Vein endothelial cell (primary cell): ENCODE data around the gene CALHM4. TPM values are rescaled to one million over a fixed set of nuclear protein-coding genes. Genes with fewer than 3 reads are reported as not detected.

ENCODE experiments used
- total RNA-seq: library from RNA; depleted of rRNA; stranded (reverse); fragments of >200 nt; gene quantifications from 2 replicates; pipeline ENCODE4 v1.2.3, GENCODE V29; 2012

CALHM4 gene, protein sequence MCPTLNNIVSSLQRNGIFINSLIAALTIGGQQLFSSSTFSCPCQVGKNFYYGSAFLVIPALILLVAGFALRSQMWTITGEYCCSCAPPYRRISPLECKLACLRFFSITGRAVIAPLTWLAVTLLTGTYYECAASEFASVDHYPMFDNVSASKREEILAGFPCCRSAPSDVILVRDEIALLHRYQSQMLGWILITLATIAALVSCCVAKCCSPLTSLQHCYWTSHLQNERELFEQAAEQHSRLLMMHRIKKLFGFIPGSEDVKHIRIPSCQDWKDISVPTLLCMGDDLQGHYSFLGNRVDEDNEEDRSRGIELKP
- total RNA-seq, result 0.33 and 0.38 TPM in 2 replicates

GRCh38 chr6:116553451-116553850 is at the start of gene CALHM4:
Gene CALHM4, plus strand, starts transcription at chr6:116553751. Its CDS starts 43 bp downstream, at chr6:116553794.

DNA sequence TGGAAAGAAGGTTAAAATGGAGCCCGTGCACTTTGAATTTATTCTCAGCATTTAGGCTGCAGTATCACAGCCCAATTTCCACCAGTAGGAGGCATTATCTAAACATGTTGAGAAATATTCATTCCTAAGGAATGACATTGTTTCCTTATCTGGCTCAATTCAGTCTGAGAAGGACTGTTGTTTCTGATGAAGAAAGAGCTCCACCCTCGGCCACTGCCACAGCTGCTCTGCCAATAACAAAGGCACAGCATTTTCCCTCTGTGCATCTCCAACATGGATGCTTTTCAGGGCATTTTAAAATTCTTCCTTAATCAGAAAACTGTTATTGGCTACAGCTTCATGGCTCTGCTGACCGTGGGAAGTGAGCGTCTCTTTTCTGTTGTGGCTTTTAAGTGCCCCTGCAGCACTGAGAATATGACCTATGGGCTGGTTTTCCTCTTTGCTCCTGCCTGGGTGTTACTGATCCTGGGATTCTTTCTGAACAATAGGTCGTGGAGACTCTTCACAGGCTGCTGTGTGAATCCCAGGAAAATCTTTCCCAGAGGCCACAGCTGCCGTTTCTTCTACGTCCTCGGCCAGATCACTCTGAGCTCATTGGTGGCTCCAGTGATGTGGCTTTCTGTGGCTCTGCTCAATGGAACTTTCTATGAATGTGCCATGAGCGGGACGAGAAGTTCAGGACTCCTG is 42.0 kb upstream of the CALHM4 start, which contains the start of gene CALHM5:
CALHM5 (plus strand) TSS at position 216 of the 687 bp plus-strand sequence; CDS start at position 274, 58 bp downstream.

DNA sequence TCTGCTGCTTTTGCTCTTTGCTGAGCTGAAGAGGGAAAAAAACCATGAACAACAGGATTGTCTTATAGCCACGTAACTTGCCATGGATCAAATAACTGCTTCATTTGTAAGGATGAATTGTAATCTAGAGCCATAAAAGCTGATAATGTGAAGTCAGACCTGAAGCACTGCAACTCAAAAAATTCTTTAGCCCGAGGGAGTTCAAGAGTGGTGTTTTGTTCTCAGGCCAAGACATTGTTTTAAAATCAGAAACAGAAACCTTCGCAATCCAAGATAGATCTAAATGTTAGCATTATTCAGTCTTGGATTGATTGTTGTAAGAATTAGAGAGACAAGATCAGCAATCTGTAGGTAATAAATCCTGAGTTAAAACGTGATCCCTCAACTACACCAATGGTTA is 7.9 kb upstream of the CALHM4 start, which contains the start of gene TRAPPC3L:
TRAPPC3L (minus strand) TSS at position 34 of the 400 bp plus-strand sequence. CDS start 170 bp downstream, outside the sequence.

GRCh38 chr6:116570856-116571682 is 17.5 kb downstream of the CALHM4 start, which contains the start of gene RWDD1:
Gene RWDD1, plus strand, starts transcription at chr6:116571504. Its CDS starts 79 bp downstream, at chr6:116571583.

Other genes with a start within 250 kb of the CALHM4 start
- 20.3 and 24.3 TPM in 2 replicates for gene DSE, start 182.8 kb upstream of the CALHM4 start, total RNA-seq
- gene CALHM6, start 92.4 kb upstream of the CALHM4 start, total RNA-seq, result 0.33 and 0.48 TPM in 2 replicates
- gene CALHM5, start 42.1 kb upstream of the CALHM4 start, total RNA-seq, result 7.2 and 7.8 TPM in 2 replicates
- 0.33 TPM in 1 of 2 replicates, not detected in the other for gene TRAPPC3L, start 8.1 kb upstream of the CALHM4 start, total RNA-seq
- 27.8 and 40.6 TPM in 2 replicates for gene RWDD1, start 17.8 kb downstream of the CALHM4 start, total RNA-seq
- 0.19 and 0.33 TPM in 2 replicates for gene RSPH4A, start 62.7 kb downstream of the CALHM4 start, total RNA-seq
- gene ZUP1, start 115.0 kb downstream of the CALHM4 start, total RNA-seq, result 12.4 and 15.7 TPM in 2 replicates
- gene KPNA5, start 127.5 kb downstream of the CALHM4 start, total RNA-seq, result 7.5 and 10.7 TPM in 2 replicates
- gene FAM162B, start 212.0 kb downstream of the CALHM4 start, total RNA-seq, result 0.33 TPM in 1 of 2 replicates, not detected in the other